Measurements from ENCODE around the gene STPG3.

Gene STPG3

GRCh38 chr9:137228506-137228967 lies 22.5 kb upstream of the STPG3 start:
- no peak overlapping the region for H3K27ac ChIP-seq (ENCODE audit: insufficient read depth, low read depth, low read length, poor library complexity, severe bottlenecking)
- 91 to 94% methylated on average over 29 of the region's 29 CpGs for WGBS, 2 experiments
- no peaks in the 10 kb centered on the region for H3K4me1 ChIP-seq (ENCODE audit: control insufficient read depth, insufficient read depth, low read length)
- H3K4me3 ChIP-seq (ENCODE audit: insufficient read depth, low read depth, low read length), result no peak overlapping the region
- H3K36me3 ChIP-seq (ENCODE audit: control insufficient read depth, insufficient read depth, low read length), result no peaks in the 10 kb centered on the region
- no peaks in the 10 kb centered on the region for H3K27me3 ChIP-seq (ENCODE audit: control insufficient read depth, insufficient read depth, low read length, poor library complexity, severe bottlenecking)
- H3K9me3 ChIP-seq (ENCODE audit: control insufficient read depth, low read length), result no peaks in the 10 kb centered on the region

- Histone ChIP-seq H3K4me1 (ENCODE audit: control insufficient read depth, insufficient read depth, low read length) (no peaks in the 10 kb centered on the region), H3K9me3 (ENCODE audit: control insufficient read depth, low read length) (no peaks in the 10 kb centered on the region), H3K27me3 (ENCODE audit: control insufficient read depth, insufficient read depth, low read length, poor library complexity, severe bottlenecking) (no peaks in the 10 kb centered on the region), H3K36me3 (ENCODE audit: control insufficient read depth, insufficient read depth, low read length) (no peaks in the 10 kb centered on the region), H3K27ac (ENCODE audit: insufficient read depth, low read depth, low read length, poor library complexity, severe bottlenecking) (no peak overlapping the region), H3K4me3 (ENCODE audit: insufficient read depth, low read depth, low read length) (no peak overlapping the region)
- 90% methylated on average over 27 of the region's 27 CpGs for WGBS, 2 experiments
Observed at GRCh38 chr9:137228968-137229896, 21.9 kb upstream of the STPG3 start.

- Histone ChIP-seq H3K27ac (ENCODE audit: insufficient read depth, low read depth, low read length, poor library complexity, severe bottlenecking) (no peak overlapping the region), H3K4me3 (ENCODE audit: insufficient read depth, low read depth, low read length) (no peak overlapping the region), H3K4me1 (ENCODE audit: control insufficient read depth, insufficient read depth, low read length) (no peaks in the 10 kb centered on the region), H3K27me3 (ENCODE audit: control insufficient read depth, insufficient read depth, low read length, poor library complexity, severe bottlenecking) (no peaks in the 10 kb centered on the region), H3K36me3 (ENCODE audit: control insufficient read depth, insufficient read depth, low read length) (no peaks in the 10 kb centered on the region), H3K9me3 (ENCODE audit: control insufficient read depth, low read length) (no peaks in the 10 kb centered on the region)
- WGBS, 2 experiments, result 84 to 85% methylated on average over 31 of the region's 31 CpGs
Observed at GRCh38 chr9:137229903-137230704, 21.0 kb upstream of the STPG3 start.

- Histone ChIP-seq H3K9me3 (ENCODE audit: control insufficient read depth, low read length) (no peaks in the 10 kb centered on the region), H3K36me3 (ENCODE audit: control insufficient read depth, insufficient read depth, low read length) (no peaks in the 10 kb centered on the region), H3K4me1 (ENCODE audit: control insufficient read depth, insufficient read depth, low read length) (no peaks in the 10 kb centered on the region), H3K27me3 (ENCODE audit: control insufficient read depth, insufficient read depth, low read length, poor library complexity, severe bottlenecking) (no peaks in the 10 kb centered on the region), H3K27ac (ENCODE audit: insufficient read depth, low read depth, low read length, poor library complexity, severe bottlenecking) (no peak within 1 kb of the TSS), H3K4me3 (ENCODE audit: insufficient read depth, low read depth, low read length) (no peak within 1 kb of the TSS)
- WGBS, 2 experiments, result 86 to 89% methylated on average over 14 of the region's 14 CpGs
Observed at GRCh38 chr9:137230705-137231371, 20.2 kb upstream of the STPG3 start, which contains the start of gene SLC34A3. Gene SLC34A3, plus strand, starts transcription at chr9:137230901. Its CDS starts 802 bp downstream, at chr9:137231703.

GRCh38 chr9:137231372-137232039 lies 19.6 kb upstream of the STPG3 start:
- peaks cover 4% of the 10 kb centered on the region for H3K4me1 ChIP-seq (ENCODE audit: control insufficient read depth, insufficient read depth, low read length)
- H3K27me3 ChIP-seq (ENCODE audit: control insufficient read depth, insufficient read depth, low read length, poor library complexity, severe bottlenecking), result no peaks in the 10 kb centered on the region
- no peak overlapping the region for H3K4me3 ChIP-seq (ENCODE audit: insufficient read depth, low read depth, low read length)
- H3K27ac ChIP-seq (ENCODE audit: insufficient read depth, low read depth, low read length, poor library complexity, severe bottlenecking), result no peak overlapping the region
- 91 to 92% methylated on average over 23 of the region's 23 CpGs for WGBS, 2 experiments
- H3K9me3 ChIP-seq (ENCODE audit: control insufficient read depth, low read length), result no peaks in the 10 kb centered on the region
- H3K36me3 ChIP-seq (ENCODE audit: control insufficient read depth, insufficient read depth, low read length), result no peaks in the 10 kb centered on the region

GRCh38 chr9:137232101-137232500 lies 19.0 kb upstream of the STPG3 start:
- WGBS, 2 experiments, result 90 to 91% methylated on average over 10 of the region's 10 CpGs
- no peaks in the 10 kb centered on the region for H3K27me3 ChIP-seq (ENCODE audit: control insufficient read depth, insufficient read depth, low read length, poor library complexity, severe bottlenecking)
- H3K4me3 ChIP-seq (ENCODE audit: insufficient read depth, low read depth, low read length), result no peak overlapping the region
- no peaks in the 10 kb centered on the region for H3K9me3 ChIP-seq (ENCODE audit: control insufficient read depth, low read length)
- H3K36me3 ChIP-seq (ENCODE audit: control insufficient read depth, insufficient read depth, low read length), result no peaks in the 10 kb centered on the region
- peaks cover 10% of the 10 kb centered on the region for H3K4me1 ChIP-seq (ENCODE audit: control insufficient read depth, insufficient read depth, low read length)
- H3K27ac ChIP-seq (ENCODE audit: insufficient read depth, low read depth, low read length, poor library complexity, severe bottlenecking), result no peak overlapping the region

- no peaks in the 10 kb centered on the region for H3K9me3 ChIP-seq (ENCODE audit: control insufficient read depth, low read length)
- peaks cover 14% of the 10 kb centered on the region for H3K4me1 ChIP-seq (ENCODE audit: control insufficient read depth, insufficient read depth, low read length)
- no peak overlapping the region for H3K4me3 ChIP-seq (ENCODE audit: insufficient read depth, low read depth, low read length)
- no peaks in the 10 kb centered on the region for H3K36me3 ChIP-seq (ENCODE audit: control insufficient read depth, insufficient read depth, low read length)
- no peaks in the 10 kb centered on the region for H3K27me3 ChIP-seq (ENCODE audit: control insufficient read depth, insufficient read depth, low read length, poor library complexity, severe bottlenecking)
- H3K27ac ChIP-seq (ENCODE audit: insufficient read depth, low read depth, low read length, poor library complexity, severe bottlenecking), result no peak overlapping the region
- 91 to 92% methylated on average over 24 of the region's 24 CpGs for whole genome bisulfite sequencing, 2 experiments
Observed at GRCh38 chr9:137232510-137232909, 18.6 kb upstream of the STPG3 start.

- WGBS, 2 experiments, result 87 to 88% methylated on average over 37 to 39 of the region's 40 CpGs
Observed at GRCh38 chr9:137233143-137233980, 17.7 kb upstream of the STPG3 start.

More at GRCh38 chr9:137233143-137233980, 17.7 kb upstream of the STPG3 start:
- H3K4me1 ChIP-seq (ENCODE audit: control insufficient read depth, insufficient read depth, low read length), result peaks cover 21% of the 10 kb centered on the region
- H3K27ac ChIP-seq (ENCODE audit: insufficient read depth, low read depth, low read length, poor library complexity, severe bottlenecking), result no peak overlapping the region
- no peaks in the 10 kb centered on the region for H3K36me3 ChIP-seq (ENCODE audit: control insufficient read depth, insufficient read depth, low read length)
- no peaks in the 10 kb centered on the region for H3K27me3 ChIP-seq (ENCODE audit: control insufficient read depth, insufficient read depth, low read length, poor library complexity, severe bottlenecking)
- H3K4me3 ChIP-seq (ENCODE audit: insufficient read depth, low read depth, low read length), result no peak overlapping the region
- no peaks in the 10 kb centered on the region for H3K9me3 ChIP-seq (ENCODE audit: control insufficient read depth, low read length)
